SU-DHL-6 (cell line): ENCODE results near the gene HAGH.

Experiments used
- EZH2phosphoT487 ChIP-seq: fragments of 200-600 bp; sonication (generic), shearing (Covaris generic); conservative IDR thresholded peaks from 2 replicates; pipeline ENCODE4 v1.6.1; 2018; ENCODE audit warnings: mild to moderate bottlenecking, antibody characterized with exemption, low read length, moderate library complexity, mixed read lengths
- TF ChIP-seq, protein P1 (sequence below): fragments of 200-600 bp; sonication (generic); IDR thresholded peaks from one replicate; pipeline ENCODE4 v1.5.1; 2017; ENCODE audit warnings: antibody characterized with exemption, mild to moderate bottlenecking, low read length, moderate library complexity; ENCODE audit not compliant: insufficient read depth, poor library complexity, severe bottlenecking

DNA sequence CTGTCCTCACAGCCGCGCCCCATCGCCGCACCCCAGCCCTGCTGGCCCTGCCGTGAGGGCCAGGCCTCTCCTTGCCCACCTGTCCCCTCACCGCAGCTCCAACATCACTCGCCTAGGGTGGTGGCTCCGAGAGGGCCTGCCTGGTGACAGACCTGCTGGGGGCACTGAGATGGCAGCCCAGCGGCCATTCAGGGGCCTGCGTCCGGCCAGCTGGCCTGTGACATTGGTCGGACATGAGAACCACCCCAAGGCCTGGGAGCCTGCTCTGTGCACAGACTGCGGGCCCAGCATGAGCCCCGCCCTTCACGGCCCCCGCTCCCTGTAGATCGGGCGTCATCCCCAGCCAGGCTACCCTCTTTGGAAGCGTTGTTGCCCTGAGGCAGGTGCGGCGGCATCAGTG lies 67.1 kb downstream of the HAGH start:
- TF ChIP-seq, protein P1, sequence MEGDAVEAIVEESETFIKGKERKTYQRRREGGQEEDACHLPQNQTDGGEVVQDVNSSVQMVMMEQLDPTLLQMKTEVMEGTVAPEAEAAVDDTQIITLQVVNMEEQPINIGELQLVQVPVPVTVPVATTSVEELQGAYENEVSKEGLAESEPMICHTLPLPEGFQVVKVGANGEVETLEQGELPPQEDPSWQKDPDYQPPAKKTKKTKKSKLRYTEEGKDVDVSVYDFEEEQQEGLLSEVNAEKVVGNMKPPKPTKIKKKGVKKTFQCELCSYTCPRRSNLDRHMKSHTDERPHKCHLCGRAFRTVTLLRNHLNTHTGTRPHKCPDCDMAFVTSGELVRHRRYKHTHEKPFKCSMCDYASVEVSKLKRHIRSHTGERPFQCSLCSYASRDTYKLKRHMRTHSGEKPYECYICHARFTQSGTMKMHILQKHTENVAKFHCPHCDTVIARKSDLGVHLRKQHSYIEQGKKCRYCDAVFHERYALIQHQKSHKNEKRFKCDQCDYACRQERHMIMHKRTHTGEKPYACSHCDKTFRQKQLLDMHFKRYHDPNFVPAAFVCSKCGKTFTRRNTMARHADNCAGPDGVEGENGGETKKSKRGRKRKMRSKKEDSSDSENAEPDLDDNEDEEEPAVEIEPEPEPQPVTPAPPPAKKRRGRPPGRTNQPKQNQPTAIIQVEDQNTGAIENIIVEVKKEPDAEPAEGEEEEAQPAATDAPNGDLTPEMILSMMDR, result no peak
- TF ChIP-seq EZH2phosphoT487, result no peak
